GM21390 (cell line): ENCODE results near the gene TIMP3.

ENCODE experiments used
- ATAC-seq: cut with Tn5 transposase; IDR thresholded peaks from one replicate; pipeline ENCODE4 v1.9.1; 2021; ENCODE audit not compliant: unreplicated experiment

TIMP3 gene

GRCh38 chr22:32827049-32827602 lies 25.6 kb downstream of the TIMP3 start:
- no peak for ATAC-seq

- ATAC-seq, result no peak
Measured at GRCh38 chr22:32828150-32828549, 26.6 kb downstream of the TIMP3 start.

- no peak for ATAC-seq
Measured at GRCh38 chr22:32828561-32828960, 27.1 kb downstream of the TIMP3 start.

GRCh38 chr22:32829451-32829851 lies 27.9 kb downstream of the TIMP3 start:
- no peak for ATAC-seq

GRCh38 chr22:32830473-32830872 lies 29.0 kb downstream of the TIMP3 start:
- ATAC-seq, result no peak

GRCh38 chr22:32830957-32831356 lies 29.5 kb downstream of the TIMP3 start:
- ATAC-seq, result no peak

GRCh38 chr22:32831584-32831983 lies 30.1 kb downstream of the TIMP3 start:
- no peak for ATAC-seq

GRCh38 chr22:32832174-32832573 lies 30.7 kb downstream of the TIMP3 start:
- ATAC-seq, result no peak

GRCh38 chr22:32836280-32837123 lies 35.0 kb downstream of the TIMP3 start:
- ATAC-seq, result no peak

GRCh38 chr22:32837142-32837541 lies 35.6 kb downstream of the TIMP3 start:
- ATAC-seq, result no peak

- ATAC-seq, result no peak
Measured at GRCh38 chr22:32837803-32838202, 36.3 kb downstream of the TIMP3 start.

- ATAC-seq, result no peak
Measured at GRCh38 chr22:32839831-32840584, 38.5 kb downstream of the TIMP3 start.

- no peak for ATAC-seq
Measured at GRCh38 chr22:32841175-32841574, 39.7 kb downstream of the TIMP3 start.

- ATAC-seq, result no peak
Measured at GRCh38 chr22:32842486-32842885, 41.0 kb downstream of the TIMP3 start.

GRCh38 chr22:32843300-32843699 lies 41.8 kb downstream of the TIMP3 start:
- no peak for ATAC-seq

- ATAC-seq, result no peak
Measured at GRCh38 chr22:32844251-32844650, 42.7 kb downstream of the TIMP3 start.

- ATAC-seq, result no peak
Measured at GRCh38 chr22:32846780-32847491, 45.4 kb downstream of the TIMP3 start.

- no peak for ATAC-seq
Measured at GRCh38 chr22:32848226-32848625, 46.7 kb downstream of the TIMP3 start.

GRCh38 chr22:32849501-32849900 lies 48.0 kb downstream of the TIMP3 start:
- no peak for ATAC-seq

- no peak for ATAC-seq
Measured at GRCh38 chr22:32850157-32850556, 48.7 kb downstream of the TIMP3 start.
